Activated CD4-positive, alpha-beta T cell treated with anti-CD3 and anti-CD28 coated beads for 1 hour (primary cell): ENCODE results near the gene ZNF512B.
"Not testable (repeated sequence)": the region's sequence is repeated elsewhere in the genome, so short reads cannot be mapped to it uniquely, and the experiment has no call there.

ENCODE experiments used
- DNase-seq: peaks from one replicate; pipeline ENCODE4 v3.0.0-alpha.2; 2020

The ZNF512B gene

DNA sequence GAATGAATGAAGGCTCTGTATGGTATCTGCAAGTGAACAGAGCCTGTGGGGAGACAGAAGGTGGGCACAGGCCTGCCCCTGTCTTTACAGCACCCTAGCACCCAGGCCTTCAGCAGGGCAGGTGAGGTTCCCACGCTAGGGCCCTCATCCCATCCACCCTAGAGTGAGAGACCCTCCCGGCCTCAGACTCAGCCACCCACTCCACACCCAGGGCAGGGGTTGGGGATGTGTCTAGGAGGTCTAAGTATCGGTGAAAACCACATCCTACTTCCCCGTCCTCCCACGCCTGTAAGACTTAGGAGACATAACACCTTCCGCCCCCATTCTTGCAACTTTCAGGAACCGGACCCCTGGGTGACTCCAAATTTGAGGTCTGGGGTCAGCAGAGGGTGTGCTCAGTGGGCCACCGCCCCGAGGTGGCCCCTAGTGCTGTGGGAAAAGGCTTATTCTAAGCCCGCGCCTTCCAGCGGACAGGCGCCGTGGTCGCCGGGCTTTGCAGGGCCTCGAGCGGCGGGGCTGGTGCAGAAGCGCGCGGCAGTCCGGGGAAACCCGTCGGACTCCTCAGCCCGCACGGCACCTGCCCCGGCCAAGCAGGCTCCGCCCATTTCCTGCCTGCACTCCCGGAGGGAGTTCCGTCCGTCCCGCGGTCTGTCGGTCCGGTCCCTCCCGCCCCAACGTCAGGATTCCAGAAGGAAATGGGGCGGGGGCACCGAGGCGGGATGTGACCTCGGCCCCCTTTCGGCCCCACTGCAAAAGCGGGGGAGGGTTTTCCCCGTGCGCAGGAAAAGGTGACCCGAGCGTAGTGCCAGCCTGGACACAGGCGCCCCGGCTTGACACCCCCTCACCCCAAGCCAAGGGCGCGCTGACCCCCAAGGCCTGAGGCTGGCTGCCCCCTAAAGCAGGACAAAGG, 8.8 kb upstream of the ZNF512B start:
- DNase-seq = peak; percentile 34

- no peak for DNase-seq
These were observed 8.1 kb upstream of the ZNF512B start for GRCh38 chr20:63977739-63978276.

DNA sequence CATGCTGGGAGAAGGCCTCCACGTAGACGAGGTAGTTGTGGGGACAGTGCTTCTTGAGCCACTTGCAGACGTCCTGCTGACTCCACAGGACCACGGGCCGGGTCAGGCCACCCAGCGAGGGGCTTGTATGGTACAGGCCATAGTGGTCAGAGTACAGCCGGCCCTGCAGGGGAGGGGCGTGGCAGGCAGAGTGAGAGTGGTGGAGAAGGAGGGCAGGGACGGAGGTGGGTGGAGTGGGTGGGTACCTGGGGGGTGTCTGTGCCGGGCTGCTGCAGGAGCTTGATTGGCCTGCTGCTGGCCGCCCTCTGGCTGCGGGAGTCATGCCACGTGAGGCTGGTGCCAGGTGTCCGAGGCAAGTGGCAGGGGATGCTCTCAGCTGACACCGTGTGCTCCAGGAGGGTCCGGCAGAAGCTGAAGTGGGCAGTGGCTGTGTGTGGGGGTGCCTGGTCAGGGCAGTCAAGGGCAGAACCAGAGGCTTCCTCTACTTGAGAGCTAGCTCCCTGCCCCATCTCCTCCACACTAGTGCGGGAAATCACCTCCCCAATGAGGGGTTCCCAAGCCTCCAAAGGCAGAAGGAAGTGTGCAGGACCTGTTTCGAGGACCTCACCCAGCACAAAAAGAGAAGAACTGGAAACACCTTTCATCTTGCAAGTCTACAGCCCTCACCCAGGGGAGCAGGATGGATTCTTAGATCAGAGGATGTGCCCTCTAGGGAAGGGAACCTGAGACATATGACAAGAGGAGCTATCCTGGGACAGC, 7.4 kb upstream of the ZNF512B start:
- DNase-seq = no peak

- DNase-seq = not testable (repeated sequence)
These were observed 6.8 kb upstream of the ZNF512B start for GRCh38 chr20:63976511-63976910.

DNA sequence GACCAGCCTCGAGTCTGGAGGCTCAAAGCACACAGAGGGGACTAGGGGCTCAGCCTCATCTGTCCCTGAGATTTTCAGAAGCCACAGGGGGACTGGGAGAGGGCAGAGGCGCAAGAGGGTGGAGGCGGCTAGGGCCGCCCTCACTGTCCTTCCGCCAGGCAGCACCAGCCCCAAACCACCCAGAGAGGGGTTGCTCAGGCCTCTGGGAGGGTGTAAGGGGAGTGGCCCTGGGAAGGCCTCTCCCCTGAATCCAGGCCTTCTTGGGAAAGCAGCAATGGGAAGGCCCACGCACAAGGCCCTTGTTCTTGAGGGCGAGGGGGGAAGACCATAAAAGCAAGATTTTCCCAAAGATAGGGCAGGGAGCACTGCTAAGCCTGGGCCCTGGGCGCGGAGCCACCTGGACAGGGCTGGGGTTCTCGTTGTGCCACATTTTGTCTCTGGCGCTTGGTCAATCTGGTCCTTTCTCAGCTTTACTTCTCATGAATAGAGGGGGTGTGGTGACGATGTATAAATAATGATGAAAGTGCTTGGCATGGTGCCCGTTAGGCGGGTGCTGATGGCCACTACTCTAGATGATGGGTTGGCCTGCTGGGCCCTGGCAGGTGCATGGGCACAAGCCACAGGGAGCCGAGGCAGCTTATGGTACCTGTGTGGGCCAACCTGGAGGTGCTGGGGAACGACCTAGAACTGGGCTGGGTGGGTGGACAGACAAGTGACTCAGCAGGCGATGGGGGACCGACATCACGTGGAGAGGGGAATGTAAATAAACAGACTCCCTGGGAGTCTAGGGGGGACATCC, 4.9 kb upstream of the ZNF512B start:
- no peak for DNase-seq

GRCh38 chr20:63973636-63974401, 4.1 kb upstream of the ZNF512B start:
- DNase-seq = peak; percentile 66

DNA sequence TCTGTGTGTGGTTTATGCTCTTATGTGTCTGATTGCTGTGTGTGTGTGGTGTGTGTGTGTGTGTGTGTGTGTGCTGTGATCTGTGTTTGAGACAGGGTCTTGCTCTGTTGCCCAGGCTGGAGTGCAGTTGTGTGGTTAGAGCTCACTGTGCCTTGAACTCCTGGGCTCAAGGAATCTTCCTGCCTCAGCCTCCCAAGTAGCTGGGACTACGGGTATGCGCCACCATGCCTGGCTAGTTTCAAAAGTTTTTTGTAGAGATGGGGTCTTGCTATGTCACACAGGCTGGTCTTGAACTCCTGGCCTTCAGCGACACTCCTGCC, 3.4 kb upstream of the ZNF512B start:
- no peak for DNase-seq

GRCh38 chr20:63972312-63973159, 2.8 kb upstream of the ZNF512B start:
- DNase-seq = peak; percentile 6

GRCh38 chr20:63971960-63972311, 2.2 kb upstream of the ZNF512B start:
- not testable (repeated sequence) for DNase-seq

DNA sequence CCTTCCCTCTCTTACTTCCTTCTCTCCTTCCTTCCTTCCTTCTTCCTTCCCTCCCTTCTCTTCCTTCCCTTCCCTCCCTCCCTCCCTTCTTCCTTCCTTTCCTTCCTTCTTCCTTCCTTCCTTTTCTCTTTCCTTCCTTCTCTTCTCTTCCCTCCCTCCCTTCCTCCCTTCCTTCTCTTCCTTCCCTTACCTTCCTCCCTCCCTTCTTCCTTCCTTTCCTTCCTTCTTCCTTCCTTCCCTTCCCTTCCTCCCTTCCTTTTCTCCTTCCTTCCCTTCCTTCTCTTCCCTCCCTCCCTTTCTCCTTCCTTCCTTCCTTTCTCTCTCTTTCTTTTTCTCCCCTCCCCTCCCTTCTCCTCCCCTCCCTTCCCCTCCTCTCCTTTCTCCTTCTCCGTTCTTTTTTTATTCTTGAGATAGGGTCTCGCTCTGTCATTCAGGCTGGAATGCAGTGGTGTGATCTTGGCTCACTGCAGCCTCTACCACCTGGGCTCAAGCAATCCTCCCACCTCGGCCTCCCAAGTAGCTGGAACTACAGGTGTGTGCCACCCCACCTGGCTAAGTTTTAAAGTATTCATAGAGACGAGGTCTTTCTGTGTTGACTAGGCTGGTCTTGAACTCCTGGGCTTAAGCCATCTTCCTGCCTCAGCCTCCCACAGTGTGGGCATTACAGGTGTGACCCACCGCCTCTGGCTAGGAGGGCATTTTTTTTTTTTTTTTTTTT, 1.1 kb upstream of the ZNF512B start:
- no peak for DNase-seq

DNA sequence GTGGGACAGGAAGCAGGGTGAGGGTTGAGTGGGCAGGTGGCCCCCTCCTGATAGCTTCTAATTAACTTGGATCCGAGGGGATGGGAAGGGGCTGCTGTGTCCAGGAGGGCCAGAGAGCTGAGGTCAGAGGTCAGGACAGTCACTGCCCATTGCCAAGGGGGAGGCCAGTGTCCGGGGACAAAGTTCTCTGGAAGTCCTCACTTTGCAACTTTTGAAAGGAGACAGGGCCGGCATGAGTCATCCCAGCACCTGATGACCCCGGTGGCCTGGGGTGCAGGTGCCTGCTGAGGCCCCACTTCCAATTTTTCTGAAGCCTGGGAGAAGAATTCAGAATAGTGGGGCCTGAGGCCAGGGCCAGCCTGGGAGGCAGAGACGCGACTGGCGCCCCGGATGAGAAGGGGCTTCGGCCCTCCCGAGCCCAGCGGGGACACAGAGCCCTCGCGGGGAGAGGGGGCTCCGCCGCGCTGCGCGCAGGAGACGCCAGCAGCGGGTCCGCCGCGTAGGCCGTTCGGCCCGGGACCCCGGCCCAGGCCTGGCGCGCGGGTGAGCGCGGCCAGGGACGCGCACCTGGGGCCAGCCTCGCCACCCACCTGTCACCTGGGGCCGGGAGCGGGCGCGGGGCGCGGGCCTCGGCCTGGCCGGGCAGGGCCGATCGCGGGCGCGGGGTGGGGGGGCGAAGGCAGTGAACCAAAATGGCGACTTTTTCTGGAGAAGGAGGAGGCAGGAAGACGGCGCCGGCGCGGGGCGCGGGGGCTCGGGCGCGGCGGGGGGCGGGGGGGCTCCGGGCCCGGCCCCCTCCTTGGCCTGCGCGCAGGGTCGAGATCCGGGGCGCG, 586 bp downstream of the ZNF512B start:
- DNase-seq = peak; percentile 13

- DNase-seq = peak; percentile 7
These were observed 1.4 kb downstream of the ZNF512B start for GRCh38 chr20:63968136-63968927.

- no peak for DNase-seq
These were observed 2.2 kb downstream of the ZNF512B start for GRCh38 chr20:63967330-63968135.

DNA sequence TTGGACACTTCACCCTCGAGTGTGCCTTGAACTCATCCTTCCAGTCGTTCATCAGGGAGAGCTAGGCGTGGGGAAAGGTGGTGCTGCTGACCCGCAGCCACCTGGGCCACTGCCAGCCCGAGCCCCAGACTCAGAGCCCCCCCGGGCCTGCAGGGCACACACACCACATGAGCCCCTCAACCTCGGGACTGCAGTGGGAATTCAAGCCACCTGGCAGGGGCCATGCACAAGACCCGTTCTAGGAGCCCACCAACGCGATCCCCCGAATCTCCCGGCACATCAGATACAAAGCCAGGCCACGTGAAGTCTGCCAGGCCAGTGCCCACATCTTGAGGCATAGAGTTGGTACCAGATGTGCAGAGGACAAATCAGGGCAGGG, 2.8 kb downstream of the ZNF512B start:
- no peak for DNase-seq

GRCh38 chr20:63966172-63966943, 3.4 kb downstream of the ZNF512B start:
- no peak for DNase-seq

DNA sequence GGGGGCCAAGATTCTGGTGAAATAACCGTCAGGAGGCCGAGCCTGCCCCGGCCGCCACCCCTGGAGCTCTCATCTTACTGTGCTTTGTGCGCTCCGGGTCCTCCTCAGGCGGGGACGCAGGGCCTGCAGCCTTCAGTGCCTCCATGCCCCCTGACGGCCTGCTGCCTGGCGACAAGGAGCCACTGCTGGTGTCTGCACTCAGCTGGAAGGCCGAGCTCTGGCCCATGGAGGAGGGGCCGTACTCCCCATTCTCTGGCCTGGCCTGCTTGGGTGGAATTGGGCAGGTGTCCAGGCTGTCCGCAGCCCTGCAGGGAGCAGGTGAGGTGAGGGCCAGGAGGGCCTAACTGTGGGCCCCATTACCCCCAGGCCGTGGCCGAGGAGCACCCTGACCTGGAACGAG, 5.3 kb downstream of the ZNF512B start:
- no peak for DNase-seq

DNA sequence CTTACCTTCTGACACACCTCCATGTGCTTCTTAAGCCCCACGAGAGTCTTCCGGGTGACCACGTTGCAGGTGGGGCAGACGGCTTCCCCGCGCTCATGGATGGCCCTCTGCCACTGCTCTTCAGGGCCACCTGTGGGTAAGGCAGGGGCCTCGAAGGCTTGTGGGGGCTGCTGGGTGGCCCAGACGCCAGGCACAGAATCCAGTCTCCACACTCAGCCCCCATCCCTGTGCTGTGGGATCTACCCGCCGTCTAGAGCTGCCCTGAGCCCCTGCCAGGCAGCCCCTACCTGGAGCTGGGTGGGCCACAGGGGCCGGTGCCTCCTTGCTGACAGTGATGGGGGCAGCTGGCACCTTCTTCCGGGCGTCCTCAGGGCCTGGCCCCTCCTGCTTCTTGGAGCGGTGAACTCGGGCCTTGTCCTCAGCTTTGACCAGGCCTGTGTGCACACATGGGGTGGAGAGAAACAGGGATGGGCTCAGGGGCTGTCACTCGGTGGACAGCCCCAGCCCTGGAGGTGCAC, 5.9 kb downstream of the ZNF512B start:
- DNase-seq = no peak
